ENCODE data around the gene FAM20A.
A peak's percentile ranks its signal among the peaks of the same experiment; 100 is the strongest.

FAM20A gene

DNA sequence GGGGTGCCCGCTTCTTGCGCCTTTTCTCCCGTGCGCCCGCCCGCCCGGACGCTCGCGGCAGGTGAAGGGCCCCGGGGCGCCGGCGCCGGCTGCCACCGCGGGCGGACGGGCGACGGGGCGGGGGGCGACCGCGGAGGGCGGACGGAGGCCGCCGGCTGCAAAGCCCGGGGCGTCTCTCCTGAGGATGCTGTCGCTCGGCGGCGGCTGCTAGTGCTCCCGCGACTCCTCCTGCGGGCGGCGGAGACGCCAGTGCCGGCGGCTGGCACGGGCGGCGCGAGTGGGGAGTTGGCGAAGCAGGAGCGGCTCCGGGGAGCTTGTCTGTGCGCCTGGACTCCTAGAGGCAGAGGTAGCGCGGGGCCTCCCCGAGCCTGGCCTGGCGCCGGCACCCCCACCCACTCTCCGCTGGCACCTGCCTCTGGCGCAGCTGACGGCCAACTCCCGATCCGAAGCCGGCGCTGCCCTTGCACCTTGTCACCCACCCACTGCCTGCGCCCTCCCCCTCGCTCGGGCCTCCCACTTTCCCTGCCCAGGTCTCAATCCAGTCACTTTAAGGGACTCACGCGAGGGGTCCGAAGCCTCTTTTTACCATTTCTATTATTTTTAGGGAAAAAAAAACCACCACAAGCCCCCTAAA lies at the start of gene FAM20A:
FAM20A (minus strand) TSS at position 437 of the 634 bp plus-strand sequence. CDS start 701 bp downstream, outside the sequence.
- no peak for DNase-seq

DNA sequence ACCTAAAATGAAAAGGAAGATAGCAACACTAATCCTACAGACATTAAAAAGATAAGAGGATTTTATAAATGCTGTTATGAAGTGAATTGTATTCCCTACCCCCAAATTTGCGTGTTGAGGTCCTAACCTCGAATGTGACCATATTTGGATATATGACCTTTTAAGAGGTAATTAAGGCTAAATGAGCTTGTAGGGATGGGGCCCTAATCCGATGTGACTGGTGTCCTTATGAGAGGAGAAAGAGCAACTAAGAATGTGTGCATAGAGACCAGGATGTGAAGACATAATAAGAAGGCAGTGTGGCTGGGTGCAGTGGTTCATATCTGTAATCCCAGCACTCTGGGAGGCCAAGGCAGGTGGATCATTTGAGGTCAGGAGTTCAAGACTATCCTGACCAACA lies 48.2 kb upstream of the FAM20A start:
- no peak for DNase-seq

DNA sequence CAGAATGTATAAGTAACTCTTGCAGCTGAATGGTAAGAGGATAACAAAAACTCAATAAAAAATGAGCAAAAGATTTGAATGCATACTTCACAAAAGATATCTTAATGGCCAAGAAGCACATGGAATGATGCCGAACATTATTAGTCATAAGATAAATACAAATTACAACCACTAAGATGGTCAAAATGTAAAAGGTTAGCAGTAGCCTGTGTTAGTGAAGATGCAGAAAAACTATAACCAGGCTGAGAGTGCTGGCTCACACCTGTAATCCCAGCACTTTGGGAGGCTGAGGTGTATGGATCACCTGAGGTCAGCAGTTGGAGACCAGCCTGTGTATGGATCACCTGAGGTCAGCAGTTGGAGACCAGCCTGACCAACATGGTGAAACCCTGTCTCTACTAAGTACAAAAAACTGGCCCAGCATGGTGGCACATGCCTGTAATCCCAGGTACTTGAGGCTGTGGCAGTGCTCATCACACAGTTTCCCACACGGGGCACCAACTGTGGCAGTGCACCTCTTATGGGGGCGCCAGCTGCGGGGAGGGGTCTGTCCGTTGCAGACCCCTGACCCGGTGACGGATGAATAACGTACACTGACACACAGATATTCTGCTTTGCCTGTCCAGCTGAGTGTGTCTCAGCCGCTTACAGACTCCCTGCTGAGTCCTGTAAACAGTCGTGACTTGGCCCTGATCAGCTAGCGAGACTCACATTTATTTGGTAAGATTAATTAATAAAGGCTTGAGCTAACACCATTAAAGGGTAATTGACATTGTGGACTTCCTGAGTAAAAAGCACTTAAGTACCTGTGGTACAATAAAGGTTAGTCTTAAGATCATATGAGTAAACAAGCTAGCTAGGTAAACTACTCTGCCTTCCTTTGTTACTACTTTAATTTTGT lies 45.7 kb upstream of the FAM20A start:
- DNase-seq = no peak

DNA sequence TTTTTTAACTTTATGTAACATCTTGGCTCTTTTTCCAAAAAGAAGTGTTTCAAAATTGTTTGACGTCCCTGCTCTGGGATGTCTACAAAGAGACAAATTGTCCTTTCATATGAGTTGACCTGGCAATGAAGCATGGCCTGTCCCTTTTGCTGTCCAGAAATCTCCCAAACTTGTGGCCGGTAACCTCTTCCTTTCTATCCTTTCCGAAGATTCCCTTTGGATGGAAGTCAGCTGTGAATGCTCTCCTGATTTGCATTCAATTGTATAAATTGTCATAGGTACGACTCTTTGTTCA lies 40.9 kb upstream of the FAM20A start:
- DNase-seq = no peak

DNA sequence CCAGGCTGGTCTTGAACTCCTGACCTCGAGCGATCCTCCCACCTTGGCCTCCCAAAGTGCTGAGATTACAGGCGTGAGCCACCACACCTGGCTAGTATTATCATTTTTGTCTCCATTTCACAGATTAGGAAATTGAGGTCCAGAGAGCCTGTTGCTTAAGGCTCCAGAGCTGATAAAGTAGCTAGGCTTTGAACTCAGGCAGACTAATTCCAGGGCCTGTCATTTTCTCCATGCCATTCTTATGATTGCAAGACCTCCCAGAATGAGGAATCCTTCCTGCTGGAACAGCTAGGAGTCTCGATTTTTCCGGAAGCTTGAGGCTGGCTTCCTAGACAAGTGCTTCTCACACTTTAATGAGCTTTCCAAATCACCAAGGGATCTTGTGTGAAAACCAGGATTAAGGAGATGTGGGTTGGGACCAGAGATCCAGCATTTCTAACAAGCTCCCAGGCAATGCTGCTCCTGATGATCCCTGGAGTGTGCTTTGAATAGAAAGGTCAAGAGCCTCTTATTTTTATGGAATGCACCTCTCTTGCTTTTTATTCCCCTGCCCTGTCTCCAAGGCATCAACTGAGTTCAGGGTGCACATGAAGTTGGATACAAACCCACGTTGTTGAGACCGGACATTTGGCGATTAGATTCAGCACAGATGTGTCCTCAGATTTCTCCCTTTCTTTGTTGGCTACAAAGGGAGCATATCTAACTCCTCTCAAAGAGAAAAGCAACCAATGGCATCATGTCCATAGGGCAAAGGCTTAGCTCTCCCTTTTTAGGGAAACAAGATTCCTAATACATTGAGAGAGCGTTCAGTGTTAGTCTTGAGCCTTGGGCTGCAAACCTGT lies 40.3 kb upstream of the FAM20A start:
- DNase-seq = no peak

DNA sequence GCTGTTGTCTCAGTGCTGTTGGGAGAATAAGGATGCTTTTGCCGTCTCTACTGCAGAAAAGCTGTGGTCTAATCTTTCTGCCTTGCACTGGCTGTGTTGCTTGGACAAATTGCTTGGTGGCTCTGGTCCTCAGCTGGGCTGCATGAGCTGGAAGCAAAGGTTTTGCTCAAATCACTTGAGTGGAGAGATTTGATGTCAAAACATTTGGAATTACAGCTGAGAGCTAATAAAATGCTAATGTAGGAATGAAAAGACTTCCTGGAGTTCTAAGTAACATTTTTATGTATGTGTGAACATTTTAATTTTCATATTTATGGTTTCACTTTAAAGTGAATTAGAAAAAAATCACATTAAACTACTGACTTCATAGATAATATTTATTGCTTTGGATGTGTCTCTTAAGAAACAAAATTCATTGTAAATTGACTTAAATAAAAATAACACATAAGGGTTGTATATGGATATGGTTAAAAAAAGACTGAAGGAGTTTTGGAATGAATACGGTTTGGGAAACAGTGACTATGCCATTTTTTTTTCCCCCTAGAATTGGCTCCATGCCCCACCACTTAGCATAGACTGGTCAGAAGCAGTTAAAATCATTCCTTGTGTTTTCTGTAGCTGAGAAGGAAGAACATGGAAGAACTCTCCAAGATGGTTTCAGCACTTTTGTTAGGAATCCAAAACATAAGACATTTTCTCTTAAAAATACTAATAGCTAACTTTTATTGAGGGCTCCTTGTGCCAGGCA lies 39.2 kb upstream of the FAM20A start:
- no peak for DNase-seq

DNA sequence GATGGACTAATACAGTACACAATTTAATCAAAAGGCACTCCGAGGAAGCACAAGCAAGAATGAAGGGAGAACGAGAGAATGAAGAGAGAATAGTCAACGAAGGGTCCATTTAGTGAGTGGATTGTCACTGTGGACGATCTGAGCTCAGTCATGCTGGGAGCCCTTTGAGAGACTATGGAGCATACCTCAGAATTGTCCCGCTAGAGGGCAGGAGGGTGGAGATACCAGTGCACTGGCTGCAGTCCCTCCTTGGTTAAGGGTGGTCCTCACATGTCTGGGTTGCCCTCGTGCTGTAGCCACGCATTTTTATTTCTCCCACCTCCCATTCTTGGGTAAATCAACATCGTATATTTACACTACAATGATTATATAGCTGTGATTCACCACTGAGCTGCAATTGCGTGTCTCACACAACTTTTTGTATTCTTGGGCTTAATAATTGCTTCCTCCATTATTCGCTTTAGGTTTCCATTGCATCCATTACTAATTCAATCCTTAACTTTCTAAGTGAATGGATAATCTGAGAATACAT lies 33.2 kb upstream of the FAM20A start:
- no peak for DNase-seq

DNA sequence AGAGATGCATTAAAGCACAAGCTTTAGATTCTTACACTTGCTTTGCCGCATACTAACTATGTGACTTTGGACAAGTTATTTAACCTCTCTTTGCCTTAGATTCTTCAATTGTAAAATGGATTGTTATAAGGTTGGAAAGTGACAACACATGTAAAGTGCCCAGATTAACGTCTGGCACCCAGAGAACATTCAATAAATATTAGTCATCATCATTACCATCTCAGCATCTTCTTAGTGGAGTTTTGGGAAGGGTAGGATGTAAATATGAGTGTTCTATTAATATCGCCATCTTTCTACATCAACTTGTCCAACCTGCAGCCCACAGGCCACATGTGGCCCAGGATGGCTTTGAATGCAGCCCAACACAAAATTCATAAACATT lies 27.4 kb upstream of the FAM20A start:
- no peak for DNase-seq

DNA sequence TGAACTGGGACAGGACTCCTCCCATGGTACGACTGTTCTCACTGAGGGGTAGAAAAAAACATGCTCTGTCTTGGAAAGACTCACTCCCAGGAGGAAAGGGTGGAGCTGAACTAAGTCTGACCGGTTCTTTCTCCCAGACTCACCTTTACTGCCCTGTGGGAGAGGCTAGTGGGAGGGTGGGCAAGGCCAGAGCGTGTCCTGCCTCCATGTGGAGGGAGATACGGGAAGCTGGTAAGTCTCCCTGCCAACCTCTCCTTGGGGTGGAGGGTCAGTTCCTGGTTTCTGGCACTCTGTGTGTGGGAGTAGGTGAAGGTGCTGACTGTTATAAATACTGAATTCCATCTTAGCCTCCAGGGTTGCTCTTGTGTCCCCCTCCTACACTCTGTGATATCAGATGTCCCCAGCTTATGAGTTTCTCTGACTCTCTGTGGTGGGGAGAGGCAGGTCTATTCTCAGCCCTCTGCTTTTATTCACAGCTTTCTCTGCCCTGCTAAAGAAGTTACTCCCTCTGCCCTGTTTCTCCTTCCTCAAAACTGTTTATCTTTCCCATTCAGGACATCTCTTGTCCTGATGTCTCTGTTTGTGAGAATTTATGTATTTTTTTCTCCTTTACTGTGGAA lies 26.9 kb upstream of the FAM20A start:
- no peak for DNase-seq

DNA sequence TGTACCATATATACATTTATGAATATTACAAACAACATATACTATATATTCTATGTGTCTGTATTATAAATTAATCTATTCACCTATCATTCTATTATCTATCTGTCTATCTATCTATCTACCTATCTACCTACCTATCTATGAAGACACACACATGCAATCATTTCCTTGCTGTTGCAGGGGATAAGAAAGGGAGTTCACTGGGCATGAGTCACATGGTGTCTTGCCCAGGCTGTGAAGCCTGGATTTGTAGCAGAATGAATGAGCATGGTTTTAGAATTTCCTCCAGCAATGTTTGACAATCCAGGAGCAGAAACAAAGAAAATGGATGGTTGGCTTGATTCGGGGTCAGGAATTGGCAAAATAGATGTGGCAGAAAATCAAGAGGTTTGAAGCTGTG lies 23.2 kb upstream of the FAM20A start:
- DNase-seq = no peak

DNA sequence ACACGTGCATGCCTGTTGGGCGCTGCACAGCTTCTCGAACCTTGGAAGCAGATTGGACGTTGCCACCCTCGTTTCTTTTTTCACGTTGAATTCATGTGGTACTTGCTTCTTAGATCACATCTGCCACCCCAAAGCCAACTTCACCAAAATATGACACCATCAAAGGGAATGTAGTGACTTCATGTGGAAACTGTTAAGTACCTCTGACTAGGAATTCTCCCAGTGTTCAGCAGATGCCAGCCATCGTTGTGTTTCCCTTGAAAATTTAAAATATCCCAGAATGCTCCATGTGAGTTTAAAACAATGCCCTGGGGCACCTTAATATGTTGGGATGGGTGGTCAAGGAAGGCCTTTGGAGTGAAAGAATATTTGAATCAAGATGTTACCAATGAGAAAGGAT lies 22.6 kb upstream of the FAM20A start:
- no peak for DNase-seq

DNA sequence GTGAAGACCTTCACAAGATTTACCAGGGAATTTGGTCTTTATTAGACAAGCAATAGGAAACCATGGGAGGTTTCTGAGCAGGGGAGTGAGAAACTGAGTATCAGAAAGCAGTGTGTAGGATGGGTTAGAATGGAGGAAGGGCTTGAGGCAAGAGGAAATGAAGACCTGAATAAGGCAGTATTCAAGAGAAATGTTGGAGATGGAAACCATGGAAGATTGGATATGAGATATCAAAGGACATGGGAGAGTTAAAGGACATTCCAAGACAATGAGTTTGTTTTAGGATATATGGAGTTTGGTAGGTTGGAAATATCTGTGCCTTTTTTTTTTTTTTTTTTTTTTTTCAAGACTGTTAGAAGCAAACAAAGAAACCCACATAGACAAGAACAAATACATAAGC lies 21.3 kb upstream of the FAM20A start:
- DNase-seq = no peak

DNA sequence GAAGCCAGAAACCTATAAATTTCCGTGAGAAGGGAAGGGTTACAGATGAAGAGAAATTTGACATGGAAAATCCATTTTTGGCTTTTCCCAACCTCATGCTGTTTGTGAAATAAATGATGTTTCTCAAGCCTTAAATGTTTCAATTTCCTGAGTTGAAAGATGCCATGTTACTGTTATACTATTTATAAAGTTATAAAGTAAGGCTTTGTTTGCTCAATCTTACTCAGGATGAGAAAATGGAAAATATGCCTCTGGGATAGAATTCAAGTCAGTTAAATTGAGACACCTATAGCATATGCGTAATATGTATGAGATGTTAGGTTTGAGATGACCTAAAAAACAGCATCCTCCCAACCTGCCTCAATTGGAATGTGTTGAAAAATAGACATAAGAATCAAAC lies 19.9 kb upstream of the FAM20A start:
- no peak for DNase-seq

DNA sequence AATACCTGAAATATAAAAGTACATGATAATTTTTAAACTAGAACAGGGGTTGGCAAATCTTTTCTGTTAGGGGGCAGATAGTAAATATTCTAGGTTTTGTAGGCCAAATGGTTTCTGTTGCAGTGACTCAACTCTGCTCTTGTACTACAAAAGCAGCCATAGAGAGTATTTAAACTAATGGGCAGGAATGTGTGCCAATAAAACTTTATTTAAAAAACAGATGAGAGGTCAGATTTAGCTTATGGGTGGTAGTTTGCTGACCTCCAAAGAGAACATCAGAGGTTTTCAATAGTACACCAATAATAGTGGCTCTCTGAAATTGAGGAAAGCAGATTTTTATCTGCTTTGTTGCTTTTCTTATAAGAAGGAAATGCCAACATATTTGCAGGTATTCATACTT lies 15.2 kb upstream of the FAM20A start:
- no peak for DNase-seq

DNA sequence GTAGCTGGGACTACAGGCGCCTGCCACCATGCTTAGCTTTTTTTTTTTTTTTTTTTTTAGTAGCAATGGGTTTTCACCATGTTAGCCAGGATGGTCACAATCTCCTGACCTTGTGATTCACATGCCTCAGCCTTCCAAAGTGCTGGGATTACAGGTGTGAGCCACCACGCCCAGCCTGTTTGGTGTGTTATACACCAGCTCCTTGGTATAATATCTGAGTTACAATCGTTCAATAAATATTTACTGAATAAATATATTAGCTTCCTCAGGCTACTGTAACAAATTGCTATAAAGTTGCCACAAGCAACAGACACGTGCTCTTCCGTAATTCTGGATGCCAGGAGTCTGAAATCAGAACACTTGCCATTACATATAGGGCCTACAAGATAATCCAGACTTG lies 13.6 kb upstream of the FAM20A start:
- DNase-seq = no peak

DNA sequence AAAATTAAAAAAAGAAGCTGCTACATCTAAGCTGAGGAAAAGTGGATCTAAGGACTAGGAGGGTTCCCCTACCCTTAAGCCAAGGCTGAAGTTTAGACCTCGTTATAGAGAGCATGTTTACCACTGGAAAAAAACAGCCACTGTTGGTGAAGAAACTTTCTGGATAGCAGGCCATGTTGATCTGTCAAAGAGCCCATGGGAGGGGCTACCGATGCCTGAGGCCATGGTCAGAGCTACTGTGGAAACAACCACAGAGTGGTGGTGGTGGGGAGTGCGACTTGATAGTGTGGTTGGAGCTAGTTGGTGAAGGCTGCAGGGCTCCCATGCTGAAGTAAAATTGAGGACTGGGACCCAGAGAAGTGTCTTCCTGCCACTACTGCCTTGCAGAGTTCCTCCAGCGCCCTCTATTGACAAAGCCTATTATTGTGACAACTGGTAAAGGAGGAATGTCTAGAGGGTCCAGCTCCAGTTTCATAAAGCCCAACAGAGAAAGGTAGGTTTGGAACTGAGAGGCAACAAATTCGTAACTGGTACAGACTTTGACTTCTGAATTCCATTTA lies 12.7 kb upstream of the FAM20A start:
- peak; percentile 64 for DNase-seq

DNA sequence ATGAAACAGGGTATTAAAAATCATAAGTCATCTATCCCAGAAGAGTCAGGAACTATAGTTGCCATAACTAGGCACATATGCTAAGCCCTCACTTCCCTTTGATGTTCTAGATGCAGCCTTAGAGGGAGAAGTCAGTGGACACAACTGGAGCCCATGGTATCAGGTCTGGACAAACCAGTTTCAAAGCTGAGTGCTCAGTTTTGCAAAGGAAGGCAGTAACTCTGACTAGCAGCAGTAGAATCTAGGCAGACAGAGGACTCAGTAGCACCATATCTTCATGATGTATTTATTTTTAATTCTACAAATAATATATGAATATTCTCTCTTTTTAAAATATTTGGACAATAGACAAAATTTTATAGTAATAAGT lies 11.7 kb upstream of the FAM20A start:
- DNase-seq = no peak

DNA sequence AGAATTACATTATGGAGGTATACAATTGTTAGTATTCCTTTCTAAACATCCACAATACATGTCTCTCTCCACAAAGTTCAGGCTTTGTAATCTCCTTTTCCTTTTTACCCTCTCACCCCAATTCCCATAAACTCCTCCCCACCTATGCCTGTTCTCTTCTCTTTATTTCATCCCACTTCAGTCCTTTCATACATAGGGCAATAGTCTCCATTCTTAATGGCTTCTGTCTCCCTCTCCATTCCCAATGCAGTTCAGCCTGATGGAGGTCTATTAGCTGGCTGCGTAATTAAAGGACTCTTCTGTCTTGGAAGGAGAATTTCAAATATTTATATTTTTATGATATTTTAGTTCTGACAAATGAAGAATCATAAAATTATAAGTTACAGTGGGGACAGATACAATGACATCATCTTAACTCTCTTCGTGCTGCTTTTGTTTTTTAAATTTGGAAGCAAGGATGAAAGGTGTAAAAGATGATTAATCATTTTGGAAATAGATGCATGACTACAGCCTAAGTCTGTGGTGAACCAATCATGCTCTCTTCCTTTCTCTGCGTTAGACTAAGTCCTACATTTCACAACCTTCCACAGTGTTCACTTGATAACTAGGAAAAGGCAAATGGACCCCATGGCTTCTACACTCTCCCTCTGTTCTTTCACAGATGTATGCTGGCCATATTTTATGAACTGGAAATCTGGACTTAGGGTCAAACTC lies 11.2 kb upstream of the FAM20A start:
- no peak for DNase-seq

DNA sequence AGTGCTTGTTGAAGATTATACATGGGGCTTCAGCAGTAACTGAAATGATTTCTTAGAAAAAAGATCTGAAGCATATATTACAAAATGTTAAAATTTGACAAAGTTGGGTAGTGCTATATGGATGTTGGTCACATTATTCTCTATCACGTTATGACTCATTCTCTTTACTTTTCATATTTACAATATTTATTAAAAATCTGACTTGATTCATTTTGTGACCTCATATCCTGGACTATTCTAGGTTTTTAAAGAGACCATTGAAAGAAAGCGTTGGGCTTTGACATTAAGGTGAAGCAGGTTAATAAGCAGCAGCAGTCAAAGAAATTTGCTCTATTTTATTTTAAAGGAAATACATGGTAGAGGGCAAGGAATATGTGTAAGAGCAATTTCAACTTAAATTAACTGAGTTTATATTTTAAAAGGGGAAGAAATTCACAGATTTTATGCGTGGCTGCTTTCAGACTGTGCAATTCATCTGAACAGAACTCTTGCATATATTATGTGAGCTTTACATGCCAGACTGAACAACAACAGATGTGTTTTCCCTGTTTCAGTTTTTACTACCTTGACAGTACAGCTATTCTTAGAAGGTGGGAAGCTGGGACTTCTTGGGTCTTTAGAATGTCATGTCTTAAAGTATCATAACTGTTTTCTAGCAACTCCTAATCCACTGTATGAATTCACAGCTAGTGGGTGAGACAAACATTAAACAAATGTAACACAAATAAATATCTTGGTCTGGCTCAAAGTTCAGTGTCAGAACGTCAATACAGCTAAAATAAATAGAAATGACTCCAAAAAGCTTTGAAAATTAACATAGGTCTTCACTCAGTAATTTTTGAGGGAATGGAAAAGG lies 10.4 kb upstream of the FAM20A start:
- no peak for DNase-seq

DNA sequence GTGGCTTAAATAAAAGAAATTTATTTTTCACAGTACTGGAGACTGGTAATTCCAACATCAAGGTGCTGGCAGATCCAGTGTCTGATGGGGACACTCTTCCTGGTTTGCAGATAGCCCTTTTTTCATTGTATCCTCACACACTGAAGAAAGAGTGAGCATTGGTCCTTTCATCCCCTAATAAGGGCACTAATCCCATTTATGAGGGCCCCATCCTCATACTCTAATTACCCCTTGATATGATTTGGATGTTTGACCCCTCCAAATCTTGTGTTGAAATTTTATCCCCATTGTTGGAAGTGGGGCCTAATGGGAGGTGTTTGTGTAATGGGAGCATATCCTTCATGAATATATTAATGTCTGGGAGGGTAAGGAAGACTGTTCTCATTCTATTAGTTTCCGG lies 9.4 kb upstream of the FAM20A start:
- DNase-seq = no peak

Data from hematopoietic multipotent progenitor cell treated with erythropoietin and hydrocortisone succinate and interleukin-3 and kit ligand, for 8 days (in vitro differentiated cells).